GM18511 (cell line): ENCODE measurements around the gene ACTL9.

ENCODE experiments used
- ATAC-seq: cut with Tn5 transposase; IDR thresholded peaks from one replicate; pipeline ENCODE4 v1.9.1; 2021; ENCODE audit warnings: mild to moderate bottlenecking, moderate library complexity; ENCODE audit not compliant: unreplicated experiment

Gene ACTL9

DNA sequence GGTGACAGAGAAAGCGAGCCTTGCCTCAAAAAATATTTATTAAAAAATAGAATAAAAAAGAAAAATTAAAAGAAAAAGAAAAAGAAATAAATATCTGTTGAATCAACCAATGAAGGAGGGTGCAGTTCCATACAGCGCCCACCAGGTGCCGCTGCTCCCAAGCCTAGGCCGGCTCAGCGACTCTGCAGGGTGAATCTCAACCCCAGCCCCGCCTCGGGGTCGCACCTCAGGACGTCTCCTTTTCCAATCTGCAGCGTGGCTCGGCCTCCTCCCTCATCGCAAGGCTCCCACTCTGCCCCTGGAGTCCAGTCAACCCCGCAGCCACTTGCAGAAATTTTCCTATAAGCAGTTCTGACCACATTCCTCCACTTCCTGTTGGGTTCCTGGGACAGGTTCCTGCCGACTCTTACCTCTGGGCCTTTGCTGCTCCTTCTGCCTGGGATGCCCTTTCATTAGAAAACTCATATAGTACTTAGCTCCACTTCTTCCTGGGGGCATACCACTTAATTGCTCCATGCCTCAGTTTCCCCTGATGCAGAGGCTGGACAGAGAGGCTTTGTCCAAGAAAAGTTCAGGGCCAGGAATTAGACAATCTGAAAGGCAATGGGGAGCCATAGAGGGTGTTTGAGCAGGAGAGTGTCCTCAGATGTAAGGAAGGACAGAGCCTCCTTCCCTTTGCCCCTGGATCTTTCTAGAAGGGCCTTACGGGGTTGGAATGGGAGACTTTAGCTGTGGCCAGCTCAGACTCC is 43.8 kb downstream of the ACTL9 start:
- no peak for ATAC-seq

DNA sequence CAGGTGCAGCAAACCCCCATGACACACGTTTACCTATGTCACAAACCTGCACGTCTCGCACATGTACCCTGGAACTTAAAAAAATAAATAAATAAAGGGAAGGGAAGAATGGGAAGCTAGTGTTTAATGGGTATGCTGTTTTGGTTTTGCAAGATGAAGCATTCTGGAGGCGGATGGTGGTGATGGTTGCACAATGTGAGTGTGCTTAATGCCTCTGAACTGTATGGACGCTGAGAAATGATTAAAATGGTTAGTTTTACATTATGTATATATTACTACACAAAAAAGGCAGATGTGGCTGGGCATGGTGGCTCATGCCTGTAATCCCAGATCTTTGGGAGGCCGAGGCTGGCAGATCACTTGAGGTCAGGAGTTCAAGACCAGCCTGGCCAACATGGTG is 50.4 kb downstream of the ACTL9 start:
- ATAC-seq: no peak
